ENCODE measurements around the gene LRRC74A.
A peak's percentile ranks its signal among the peaks of the same experiment; 100 is the strongest.

The LRRC74A gene

DNA sequence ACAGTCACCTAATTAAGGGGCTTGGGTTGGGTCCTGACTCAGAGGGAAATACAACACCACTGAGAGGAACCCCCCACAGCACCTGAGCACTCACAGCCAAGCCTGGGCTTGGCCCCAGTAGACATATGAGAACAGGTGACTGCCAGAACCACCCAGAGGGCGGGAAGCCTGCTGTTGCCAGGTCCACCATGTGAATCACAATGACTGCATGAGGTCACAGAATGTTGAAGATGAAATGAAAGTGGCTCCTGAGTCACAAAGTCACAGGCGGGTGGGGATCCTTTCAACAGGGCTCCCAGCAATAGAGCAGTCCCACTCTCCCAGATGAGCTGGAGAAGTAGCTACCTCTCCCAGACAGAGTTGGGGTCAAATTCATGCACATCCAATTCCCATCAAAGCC is at the start of gene LRRC74A:
TSS of gene LRRC74A (plus strand) at position 287 of the 400 bp plus-strand sequence. CDS start 290 bp downstream, outside the sequence.
- DNase-seq: no peak

DNA sequence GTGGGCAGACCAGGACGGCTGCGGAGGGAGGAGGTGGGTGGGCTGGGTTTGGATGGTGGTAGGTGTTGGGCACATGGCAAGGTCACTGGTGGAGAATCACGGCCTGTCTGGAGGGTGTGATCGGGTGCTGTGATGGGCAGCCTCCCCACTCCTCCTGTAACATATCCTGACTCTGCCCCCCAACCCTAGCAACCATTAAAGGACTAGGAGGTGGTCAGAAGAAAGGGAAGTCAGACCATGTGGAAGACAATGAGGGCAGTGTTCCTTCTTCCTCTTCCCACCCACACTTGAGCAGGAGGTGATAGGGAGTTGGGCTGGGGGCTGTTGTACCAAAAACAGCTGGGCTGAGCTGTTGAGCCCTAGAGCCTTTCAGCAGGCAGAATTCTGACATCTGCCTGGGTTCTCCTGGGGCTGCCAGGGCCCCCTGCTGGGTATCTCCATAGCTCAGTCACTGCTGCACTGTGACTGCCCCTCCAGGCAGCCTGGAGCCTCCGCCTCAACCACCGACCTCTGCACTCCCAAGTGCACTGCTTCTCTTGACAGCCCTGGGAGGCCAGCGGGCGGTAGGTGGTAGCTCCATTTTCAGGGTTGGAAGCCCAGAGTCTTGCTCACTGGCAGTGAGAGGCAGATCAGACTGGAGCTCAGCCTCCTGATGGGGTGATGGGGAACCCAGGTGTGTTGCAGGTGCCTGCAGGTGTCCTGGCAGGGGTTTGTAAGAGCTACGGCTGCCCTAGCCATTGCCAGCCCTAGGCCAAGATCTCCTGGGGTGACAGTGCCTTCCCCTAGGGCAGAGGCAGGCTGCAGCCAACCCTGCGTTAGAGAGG is 49.6 kb upstream of the LRRC74A start:
- DNase-seq: no peak

DNA sequence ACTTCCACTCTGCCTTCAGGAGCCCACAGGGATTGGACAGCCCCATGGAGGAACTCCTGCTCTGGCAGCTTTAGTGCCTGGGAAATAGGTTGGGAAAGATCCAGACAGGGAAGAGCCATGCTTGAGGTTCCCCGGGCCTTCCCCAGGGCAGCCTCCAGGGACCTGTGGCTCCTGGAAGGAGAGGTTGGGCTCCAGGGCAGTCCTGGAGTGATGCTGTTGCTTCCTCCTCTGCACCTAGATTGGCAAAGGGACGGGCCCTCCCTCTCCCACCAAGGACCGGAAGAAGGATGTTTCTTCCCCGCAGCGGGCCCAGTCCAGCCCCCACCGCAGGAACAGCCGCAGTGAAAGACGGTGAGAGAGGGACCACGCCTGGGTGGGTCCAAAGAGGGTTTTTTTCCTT is 48.5 kb upstream of the LRRC74A start:
- DNase-seq: no peak

DNA sequence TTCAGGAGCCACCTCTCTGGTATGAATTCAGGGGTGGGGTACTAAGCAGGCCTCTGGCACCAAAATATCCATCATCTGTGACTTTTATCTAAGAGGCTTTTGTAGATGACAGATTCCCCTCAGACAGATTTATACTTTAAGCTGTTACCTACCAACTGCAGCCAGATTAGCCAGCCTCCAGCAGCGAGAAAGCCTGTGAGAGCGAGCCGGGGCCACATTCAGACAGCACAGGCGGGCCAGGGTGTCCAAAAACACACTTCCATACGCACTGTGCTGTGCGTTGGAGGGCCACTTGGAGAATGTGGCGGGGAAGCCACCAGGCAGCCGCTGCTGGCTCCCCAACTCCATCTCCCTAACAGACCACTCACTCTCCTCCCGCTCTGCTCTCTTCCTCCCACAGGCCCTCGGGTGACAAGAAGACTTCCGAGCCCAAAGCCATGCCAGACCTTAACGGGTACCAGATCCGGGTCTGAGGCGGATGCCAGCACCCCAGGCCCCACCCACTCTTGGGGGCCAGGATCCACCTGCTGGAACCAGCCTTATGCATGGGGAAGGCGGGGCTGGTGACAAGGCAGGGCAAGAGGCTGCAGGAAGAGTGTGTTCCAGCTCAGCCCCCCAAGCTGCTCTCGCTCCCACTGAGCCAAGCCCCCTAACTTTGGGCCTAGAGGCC is 47.5 kb upstream of the LRRC74A start:
- DNase-seq: no peak

DNA sequence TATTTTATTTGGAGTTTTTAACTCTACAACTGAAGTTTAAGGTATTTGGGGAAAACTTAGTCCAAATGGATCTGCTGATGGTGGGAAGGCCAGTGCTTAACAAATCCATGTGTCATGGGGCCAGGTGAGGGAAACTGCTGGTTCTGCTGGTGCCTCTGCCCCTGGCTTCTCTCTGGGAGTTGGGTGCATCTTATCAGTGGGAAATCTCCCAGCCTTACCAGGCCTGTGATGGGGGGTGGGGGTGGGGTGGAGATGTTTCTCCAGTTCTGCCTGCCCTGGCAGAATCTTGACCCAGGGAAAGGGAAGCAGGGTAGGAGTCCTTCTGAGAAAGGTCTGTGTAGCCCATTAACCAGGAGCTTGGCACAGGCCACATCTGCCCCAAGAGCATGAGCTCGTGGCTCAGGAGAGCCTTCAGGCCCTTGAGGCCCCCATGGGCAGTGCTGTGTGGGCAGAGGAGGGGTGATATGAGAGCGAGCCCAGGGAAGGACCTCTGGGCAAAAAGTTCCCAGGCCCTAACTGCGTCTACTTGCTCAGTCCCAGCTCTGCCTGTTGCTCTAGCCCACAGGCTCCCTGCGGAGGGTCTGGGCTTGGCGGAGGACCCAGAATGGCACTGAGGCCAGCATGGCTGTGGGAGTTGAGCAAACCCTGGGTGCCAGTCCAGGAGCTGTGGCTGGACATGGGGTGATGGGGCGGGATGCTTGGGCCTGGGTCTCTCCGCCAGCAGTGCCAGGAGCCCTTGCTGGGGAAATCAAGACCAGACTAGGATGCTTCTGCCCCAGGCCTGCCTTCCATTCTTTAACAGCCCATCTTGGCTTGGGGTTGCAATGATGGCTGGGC is 46.8 kb upstream of the LRRC74A start:
- DNase-seq: no peak

DNA sequence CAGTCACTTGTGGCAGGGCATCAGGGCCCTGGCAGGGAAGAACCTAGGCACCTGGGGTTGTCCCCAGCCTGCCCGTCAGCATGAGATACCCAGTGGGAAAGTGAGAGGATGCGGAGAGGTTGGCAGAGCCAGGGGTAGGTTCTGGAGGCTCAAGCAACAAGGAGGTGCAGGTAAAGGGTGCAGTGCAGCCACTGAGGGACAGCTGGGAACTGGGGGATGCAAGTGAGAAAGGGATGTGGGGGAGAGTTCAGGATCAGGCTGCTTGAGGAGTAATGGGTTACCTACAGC is 46.2 kb upstream of the LRRC74A start:
- no peak for DNase-seq

DNA sequence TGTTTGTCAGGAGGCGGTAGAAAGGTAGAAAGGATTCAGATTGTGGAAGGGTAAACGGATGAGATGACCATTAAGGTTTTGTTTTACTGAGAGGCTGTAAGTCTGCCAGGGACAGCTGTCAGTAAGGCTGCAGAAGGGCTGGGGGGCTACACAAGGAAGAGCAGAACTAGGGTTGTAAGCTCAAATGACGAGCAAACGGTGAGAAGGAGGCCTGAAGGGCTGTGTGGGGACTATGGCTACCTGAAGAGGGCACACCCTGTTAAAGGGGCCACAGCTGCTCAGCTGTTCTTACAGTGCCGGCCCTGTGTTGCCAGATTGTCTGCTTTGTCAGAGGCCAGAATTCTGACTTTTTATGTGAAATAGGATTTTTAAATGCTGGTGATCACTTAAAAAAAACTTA is 45.8 kb upstream of the LRRC74A start:
- DNase-seq: no peak

DNA sequence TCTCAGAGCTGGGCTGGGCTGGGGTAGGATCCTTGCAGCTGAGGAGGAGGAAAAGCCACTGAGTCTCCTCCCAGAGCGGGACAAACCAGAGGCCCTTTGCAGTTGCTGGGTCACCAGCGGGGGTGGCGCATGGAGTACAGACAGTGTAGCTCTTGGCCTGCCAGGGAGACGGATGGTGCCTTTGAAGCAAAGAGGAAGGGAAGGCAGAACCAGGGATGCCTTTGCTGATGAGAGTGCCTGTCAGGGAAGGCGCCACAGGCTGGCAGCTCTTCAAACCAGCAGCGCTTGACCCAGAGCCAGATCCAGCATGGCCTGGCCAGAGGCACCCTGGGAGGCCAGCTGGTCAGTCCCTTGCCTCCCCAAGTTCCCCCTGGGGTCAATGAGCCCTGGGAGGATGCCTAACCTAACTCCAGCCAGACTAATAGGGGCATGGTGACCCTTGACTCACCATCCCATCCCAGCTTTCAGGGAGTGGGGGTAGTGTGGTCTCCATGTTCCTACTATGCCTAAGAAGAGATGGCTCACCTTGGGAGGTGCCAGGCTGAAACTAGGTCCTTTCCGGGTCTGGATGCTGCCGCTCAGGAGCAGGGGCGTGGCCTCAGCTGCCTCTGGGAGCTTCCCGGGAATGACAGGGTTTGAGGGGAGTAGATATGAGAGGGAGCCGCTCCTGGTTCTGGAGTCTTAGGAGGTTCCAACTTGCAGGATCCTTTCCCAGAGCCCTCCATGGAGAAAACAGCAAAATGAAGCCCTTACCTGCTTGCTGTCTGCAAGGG is 45.1 kb upstream of the LRRC74A start:
- no peak for DNase-seq

DNA sequence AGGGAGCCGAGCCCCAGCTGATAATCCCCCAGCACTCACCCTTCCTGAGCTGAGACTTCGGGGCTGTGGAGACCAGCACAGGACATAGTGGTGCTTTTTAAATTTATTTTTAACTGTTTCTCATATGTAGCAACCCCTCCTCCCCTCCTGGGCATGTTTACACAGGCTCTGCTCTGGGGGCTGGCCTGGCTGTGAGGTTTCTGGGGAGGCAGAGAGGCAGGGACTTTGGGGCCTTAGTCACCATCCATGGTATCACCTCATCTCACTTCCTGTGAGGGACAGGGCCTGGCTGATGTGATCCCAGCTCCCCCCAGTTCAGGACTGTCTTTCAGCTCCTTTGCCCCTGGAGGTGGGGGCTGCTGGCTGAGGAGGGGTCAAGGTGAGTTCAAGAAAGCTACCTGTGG is 44.6 kb upstream of the LRRC74A start:
- no peak for DNase-seq

DNA sequence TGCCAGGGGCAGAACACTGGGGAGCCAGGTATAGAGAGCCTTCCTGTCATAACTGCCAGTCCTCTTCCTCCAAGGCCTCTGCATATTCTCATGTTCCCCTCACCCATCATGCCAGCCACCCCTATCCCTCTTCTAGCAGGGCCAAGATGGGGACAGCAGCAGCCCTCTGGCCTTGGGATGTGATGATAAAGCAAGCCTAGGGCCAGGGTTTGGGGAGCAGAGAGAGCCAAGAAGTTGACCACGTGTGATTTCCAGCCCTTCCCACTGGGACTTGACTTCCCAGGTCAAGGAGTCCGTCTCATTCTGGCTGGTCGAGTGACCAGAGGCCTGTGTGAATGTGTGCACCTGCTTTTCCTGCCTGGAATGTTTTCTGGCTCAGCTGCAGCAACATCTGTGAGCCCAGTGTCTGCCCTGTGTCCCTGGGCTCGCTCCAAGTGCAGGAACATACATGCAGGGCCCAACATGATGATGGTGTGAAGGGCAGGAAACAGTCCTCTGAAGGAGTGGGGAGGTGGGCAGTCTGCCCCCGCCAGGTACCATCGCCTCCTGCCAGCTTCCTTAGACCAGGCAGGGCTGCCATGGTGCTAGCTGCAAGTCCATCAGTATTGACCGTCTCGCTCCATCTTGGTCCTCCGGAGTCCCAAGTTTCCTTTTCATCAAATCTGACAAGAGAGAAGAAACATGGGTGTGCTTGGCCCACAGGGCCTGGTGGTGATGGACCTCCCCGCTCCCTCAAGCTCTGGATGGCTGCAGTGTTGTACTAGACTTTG is 43.9 kb upstream of the LRRC74A start:
- no peak for DNase-seq

DNA sequence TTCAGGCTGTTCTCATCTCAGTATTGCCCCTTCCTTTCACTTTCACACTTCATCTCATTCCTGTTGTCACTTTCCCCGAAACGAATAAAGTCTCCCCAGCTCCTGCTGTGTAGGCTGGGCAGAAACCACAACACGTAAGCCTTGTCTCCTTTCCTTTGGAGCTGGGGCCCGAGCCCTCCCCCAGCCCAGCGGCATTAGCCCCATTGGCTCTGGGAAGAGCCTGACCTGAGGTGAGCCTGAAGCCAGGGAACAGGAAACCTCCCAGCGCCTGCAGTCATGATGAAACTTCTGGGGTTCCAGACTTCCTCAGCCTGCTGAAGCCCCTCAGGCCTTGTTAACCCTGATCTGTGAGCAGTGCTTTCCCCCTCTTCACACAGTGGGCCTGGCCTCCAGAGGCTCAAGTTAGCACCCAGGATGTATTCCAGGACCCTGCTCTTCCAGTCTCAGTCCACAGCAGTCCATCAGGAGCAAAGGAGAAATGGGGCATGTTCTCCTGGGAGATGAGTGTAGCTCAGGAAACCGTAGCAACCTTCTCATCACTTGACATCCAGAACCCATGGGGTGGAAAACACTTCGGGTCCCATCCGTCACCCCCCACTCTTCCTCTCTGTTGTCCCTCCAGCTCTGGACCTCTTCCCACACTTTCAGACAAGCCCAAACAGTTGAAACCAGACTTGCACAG is 43.2 kb upstream of the LRRC74A start:
- no peak for DNase-seq

DNA sequence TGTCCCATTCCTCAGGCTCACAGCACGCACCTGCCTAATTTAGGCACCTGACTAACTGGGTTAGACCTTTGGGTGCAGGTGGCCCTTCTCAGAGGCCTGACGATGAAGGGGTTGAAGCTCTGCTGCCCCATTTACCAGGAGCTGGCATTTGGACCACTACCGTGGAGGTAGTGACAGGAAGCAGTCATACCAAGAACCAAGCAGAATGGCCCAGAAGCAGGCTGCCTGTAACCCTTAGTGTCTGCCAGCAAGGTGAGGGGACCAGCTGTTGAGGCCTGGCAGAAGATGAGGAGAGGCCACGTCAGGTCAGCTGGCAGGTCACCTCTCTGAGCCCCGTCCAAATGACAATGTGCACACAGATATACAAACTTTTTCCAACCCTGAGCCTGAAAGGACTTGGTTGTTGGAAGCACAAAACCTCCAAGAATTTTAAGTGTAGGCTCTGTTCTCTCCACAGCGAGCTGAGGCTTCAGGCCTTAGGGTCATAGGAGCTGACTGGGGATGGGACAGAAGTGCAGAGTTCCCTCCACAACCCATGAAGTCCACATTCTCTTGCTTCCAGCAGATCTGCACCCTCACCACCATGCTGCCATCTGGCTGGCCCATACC is 41.8 kb upstream of the LRRC74A start:
- no peak for DNase-seq

DNA sequence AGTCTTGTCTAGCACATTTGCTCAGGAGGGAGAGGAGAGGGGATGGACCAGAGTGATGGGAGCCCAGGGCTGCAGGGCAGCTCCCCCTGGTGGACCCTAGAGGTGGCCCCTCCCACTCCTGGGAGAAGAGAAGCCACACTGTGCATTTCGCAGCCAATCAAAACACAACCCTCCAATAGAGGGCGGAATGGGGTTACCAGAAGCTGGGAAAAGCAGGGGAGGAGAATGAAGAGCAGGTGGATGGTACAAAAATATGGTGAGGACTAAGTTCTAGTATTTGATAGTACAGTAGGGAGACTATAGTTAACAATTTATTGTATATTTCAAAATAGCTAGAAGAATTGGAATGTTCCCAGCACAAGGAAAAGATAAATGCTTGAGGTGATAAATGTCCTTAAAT is 41.3 kb upstream of the LRRC74A start:
- DNase-seq: peak; percentile 73

DNA sequence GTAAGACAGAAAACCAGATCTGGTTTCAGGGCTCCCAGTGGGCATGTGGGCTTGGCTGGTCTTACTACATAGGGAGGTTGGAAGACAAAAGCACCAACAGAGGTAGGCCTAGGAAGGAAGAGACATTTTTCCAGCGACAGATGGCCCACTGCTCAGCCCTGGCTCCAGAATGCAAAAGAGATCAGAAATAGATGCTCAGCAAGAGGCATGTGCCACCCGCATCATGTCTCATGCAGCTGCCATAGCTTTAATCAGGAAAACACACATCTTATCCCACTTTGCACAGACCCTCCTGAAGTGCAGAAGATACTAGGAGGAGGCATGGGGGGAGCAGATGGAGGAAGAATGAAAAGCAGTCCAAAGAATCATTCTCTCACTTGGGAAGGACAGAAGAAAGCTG is 39.6 kb upstream of the LRRC74A start:
- DNase-seq: no peak

DNA sequence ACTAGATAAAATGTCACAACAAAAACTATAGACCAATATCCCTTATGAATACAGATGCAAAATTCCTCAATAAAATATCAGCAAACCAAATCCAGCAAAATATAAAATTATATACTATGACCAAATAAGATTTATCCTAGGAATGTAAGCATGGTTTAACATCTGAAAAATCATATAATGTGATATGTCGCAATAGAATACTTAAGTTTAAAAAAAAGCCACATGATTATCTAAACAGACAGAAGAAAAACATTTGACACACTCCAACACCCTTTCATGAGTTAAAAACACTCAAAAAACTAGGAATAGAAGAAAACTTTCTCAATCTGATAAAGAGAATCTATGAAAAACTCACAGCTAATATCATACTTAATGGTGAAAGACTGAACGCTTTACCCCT is 33.8 kb upstream of the LRRC74A start:
- no peak for DNase-seq

DNA sequence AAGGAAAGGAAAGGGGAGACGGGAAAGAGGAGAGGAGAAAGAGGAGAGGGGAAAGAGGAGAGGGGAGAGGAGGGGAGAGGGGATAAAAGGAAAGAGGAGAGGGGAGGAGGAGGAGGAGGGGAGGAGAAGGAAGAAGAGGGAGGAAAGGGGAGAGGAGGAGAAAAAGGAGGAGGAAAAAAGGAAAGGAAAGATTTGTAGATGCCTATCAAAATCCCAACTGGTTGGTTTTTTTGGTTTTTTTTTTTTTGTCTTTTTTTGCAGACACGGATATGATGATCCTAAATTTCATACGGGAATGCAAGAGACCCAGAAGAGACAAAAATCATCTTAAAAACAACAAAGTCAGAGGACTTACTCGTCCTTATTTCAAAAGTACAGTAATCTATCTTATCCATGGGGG is 32.9 kb upstream of the LRRC74A start:
- DNase-seq: no peak

DNA sequence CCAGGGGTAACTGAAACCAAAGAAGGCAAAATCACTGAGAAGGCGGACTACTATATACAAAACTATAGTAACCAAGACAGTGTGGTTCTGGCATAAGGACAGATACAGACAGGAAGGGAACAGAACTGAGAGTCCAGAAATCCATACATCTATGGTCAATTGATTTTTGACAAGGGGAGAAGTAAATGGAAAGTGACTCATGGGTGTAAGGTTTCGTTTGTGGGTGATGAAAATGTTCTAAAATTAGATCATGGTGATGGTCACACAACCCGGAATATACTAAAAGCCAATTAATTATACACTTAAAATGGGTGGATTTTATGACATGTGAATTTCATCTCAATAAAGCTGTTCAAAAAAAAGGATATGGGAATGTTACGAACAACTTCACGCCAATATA is 32.3 kb upstream of the LRRC74A start:
- no peak for DNase-seq

DNA sequence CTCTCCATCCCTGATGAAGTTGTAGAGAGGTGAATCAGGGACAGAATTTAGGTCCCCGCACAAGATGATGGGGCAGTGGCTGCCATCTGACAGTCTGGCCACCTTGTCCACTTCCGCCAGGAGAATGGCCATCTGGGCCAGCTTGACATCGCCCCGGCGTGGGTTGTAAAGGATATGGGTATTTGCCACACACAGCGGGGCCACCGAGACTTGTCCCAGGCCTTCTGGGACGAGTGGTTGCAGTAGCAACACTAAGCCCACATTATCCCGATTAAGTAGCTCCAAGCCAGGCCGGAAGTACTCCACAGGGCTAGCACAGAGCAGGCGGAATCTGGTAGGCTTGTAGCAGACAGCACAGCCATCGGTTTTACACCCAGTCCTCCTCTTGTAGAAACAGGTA is 19.8 kb upstream of the LRRC74A start:
- no peak for DNase-seq

DNA sequence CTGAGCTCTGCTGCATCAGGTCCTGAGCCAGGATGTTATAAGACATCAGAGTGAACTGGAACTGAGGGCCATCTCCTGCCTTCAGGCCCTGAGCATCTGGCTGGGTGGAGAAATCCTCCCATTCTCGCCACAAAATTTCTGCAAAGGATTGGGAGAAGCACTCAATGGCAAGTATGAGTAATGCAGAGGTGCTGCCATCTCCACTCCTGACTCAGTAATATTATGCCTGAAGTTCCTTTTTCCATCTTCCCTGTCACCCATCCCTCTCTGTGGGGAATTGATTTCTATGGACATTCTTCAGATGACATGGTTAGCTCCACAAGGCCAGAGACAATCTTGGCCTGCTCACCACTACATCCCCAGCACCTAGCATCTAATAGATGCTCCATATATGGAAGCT is 18.2 kb upstream of the LRRC74A start:
- DNase-seq: no peak

DNA sequence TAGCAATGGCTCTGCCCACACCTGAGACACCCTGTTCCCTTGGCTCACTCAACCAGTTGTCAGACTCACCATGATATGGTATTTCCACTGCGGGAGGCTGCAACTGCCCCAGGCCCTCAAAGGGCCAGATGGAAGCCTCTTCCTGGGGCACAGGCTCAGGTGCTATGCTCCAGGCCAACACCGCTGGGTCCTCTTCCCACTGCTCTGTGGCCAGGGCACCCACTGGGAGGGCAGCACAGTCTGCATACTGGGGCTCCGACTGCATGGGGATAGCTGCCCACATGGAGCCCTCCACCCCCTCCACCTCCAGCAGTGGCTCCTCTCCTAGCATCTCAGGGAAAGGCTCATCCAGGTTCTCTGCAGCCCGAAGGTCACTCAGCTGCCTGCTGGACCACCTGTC is 17.2 kb upstream of the LRRC74A start:
- no peak for DNase-seq

DNA sequence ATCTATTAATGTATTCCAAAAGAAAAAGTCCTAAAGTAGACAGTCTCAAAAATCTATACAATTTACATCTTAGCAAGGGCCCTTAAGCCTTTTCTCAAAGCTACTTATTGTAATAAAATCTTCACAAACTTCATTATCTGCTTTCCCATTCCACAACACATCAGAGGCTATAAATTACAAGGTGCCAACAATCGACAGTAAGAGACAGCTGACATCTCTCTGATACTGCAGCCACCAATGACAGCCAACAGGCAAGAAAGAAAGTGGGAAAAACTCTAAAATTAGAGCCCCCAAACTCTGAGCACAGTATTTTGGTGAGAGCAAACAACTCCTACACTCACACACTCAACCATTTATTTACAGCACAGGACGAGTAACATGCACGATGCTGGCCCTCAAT is 15.7 kb upstream of the LRRC74A start:
- DNase-seq: no peak
